Ramos (cell line): ENCODE data around the gene SLC49A3.
"Not testable (repeated sequence)": the region's sequence is repeated elsewhere in the genome, so short reads cannot be mapped to it uniquely, and the experiment has no call there.

ENCODE experiments used
- in situ Hi-C: fragments of 300-500 bp; cut with MboI; formaldehyde crosslinking; loops from one replicate; pipeline ENCODE4 v1.14.3; 2022; ENCODE audit warnings: low sequenced_read_pairs; ENCODE audit not compliant: unreplicated experiment

SLC49A3 gene

GRCh38 chr4:722851-723360 lies 34.0 kb upstream of the SLC49A3 start:
- in situ Hi-C loops: no loop called here

GRCh38 chr4:722169-722725 lies 33.3 kb upstream of the SLC49A3 start:
- in situ Hi-C loops: no loop called here

- in situ Hi-C loops: no loop called here
Measured at GRCh38 chr4:721261-722168, 32.6 kb upstream of the SLC49A3 start.

- in situ Hi-C loops: no loop called here
Measured at GRCh38 chr4:720111-720860, 31.3 kb upstream of the SLC49A3 start.

- in situ Hi-C loops: no loop called here
Measured at GRCh38 chr4:718460-718859, 29.5 kb upstream of the SLC49A3 start.

GRCh38 chr4:717601-718320 lies 28.8 kb upstream of the SLC49A3 start:
- in situ Hi-C loops: no loop called here

GRCh38 chr4:714087-714486 lies 25.1 kb upstream of the SLC49A3 start:
- in situ Hi-C loops: no loop called here

GRCh38 chr4:712916-713632 lies 24.1 kb upstream of the SLC49A3 start:
- in situ Hi-C loops: no loop called here

GRCh38 chr4:712093-712492 lies 23.1 kb upstream of the SLC49A3 start:
- in situ Hi-C loops: no loop called here

GRCh38 chr4:710916-711315 lies 22.0 kb upstream of the SLC49A3 start:
- in situ Hi-C loops: no loop called here

GRCh38 chr4:710116-710515 lies 21.2 kb upstream of the SLC49A3 start:
- in situ Hi-C loops: no loop called here

- in situ Hi-C loops: no loop called here
Measured at GRCh38 chr4:709348-709747, 20.4 kb upstream of the SLC49A3 start.

GRCh38 chr4:708631-708933 lies 19.6 kb upstream of the SLC49A3 start:
- in situ Hi-C loops: no loop called here

GRCh38 chr4:707929-708630 lies 19.1 kb upstream of the SLC49A3 start:
- in situ Hi-C loops: no loop called here

- in situ Hi-C loops: no loop called here
Measured at GRCh38 chr4:706834-707598, 18.1 kb upstream of the SLC49A3 start.

- in situ Hi-C loops: not testable (repeated sequence)
Measured at GRCh38 chr4:706083-706633, 17.2 kb upstream of the SLC49A3 start.

- in situ Hi-C loops: no loop called here
Measured at GRCh38 chr4:705278-706082, 16.5 kb upstream of the SLC49A3 start, which contains the start of gene PCGF3. TSS of gene PCGF3 (plus strand) at chr4:705832. CDS start at chr4:733681, 27,849 bp downstream.

GRCh38 chr4:704971-705277 lies 16.0 kb upstream of the SLC49A3 start:
- in situ Hi-C loops: no loop called here
